NCI-H2171 (cell line): ENCODE results near the gene CD14.
"Not testable (repeated sequence)": the region's sequence is repeated elsewhere in the genome, so short reads cannot be mapped to it uniquely, and the experiment has no call there.

ENCODE experiments used
- DNase-seq: peaks from one replicate; lab custom pipeline; 2025; lab: John Stamatoyannopoulos, UW

CD14 gene

DNA sequence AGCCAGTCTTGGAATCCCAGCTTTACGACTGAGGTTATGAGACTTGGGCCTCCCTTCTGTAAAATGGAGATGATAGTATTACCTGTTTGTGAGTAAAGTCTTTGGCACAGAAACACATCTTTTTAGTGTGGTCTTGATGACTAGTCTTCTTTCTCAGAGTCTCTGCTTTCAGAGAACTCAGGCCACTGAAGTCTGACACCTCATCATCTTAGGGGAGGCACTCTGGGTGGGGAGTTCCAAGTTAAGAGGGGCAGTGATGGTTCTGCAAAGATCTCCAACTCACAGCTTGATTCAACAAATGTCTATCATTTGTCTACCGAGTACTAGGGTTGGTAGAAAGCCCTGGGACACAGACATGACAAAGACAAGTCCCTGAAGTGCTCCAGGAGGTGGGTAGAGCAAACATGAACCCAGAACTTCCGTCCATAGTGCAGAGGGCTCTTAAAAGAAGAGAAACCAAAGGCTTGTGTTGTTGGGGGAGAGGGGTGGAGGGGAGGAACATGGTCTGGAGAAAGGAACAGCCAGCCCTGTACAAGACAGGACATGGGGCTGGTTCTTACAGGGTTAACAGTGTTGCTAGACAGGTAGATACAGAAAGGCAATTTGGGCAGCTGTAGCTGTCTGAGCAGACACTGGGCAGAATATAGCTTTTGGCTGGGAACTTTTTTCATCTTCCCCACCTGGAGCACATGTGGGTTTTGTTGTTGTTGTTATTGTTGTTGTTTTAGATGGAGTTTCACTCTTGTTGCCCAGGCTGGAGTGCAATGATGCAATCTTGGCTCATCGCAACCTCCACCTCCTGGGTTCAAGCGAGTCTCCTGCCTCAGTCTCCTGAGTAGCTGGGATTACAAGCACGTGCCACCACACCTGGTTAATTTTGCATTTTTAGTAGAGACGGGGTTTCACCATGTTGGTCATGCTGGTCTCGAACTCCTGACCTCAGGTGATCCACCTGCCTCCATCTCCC, 2.6 kb upstream of the CD14 start:
- DNase-seq, result no peak

DNA sequence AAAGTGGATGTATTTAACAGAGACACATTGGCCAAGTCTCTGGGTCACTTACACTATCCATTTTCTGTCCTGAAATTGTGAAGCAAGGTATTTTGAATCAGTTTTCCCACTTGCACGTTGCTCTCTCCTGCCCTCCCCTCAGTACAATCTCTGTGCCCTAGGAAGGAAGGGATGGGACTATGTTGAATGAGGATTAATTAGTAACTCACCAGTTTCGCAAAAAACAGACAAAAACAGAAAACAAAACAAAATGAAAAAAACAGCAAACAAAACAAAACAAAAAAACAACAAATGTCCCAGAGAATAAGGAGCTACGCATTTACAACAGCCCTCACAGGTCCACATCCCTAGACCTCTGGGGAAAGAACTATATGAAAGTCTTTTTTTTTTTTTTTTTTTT, 1.1 kb upstream of the CD14 start:
- DNase-seq, result no peak

DNA sequence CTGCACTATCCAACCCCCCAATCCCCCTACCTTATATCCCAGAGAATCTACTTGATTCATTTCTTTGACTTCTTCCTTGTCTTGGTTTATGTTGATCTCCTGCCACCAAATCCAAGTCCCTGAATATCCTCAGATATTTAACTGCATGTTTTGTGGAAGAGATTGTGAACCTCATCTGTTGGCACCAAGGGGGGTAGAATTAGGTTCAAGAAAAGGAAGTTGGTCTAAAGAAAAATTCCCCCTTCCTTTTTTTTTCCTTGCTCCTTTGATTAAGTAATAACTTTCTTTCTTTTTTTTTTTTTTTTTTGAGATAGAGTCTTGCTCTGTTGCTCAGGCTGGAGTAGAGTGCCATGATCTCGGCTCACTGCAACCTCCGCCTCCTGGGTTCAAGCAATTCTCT, 526 bp upstream of the CD14 start:
- DNase-seq, result no peak

DNA sequence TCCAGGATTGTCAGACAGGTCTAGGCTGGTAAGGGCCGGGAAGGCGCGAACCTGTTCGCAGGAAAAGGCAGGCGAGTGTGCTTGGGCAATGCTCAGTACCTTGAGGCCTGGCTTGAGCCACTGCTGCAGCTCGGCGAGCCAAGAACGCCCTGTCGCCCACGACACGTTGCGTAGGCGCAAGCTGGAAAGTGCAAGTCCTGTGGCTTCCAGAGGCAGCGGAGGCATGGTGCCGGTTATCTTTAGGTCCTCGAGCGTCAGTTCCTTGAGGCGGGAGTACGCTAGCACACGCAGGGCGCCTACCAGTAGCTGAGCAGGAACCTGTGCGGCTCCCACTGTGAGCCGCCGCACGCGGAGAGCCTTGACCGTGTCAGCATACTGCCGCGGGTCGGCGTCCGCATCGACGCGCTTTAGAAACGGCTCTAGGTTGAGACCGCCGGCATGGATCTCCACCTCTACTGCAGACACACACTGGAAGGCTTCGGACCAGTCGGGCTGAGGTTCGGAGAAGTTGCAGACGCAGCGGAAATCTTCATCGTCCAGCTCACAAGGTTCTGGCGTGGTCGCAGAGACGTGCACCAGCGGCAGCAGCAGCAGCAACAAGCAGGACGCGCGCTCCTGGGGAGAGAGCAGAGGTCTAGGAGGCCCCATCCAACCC, 482 bp downstream of the CD14 start:
- DNase-seq, result no peak

DNA sequence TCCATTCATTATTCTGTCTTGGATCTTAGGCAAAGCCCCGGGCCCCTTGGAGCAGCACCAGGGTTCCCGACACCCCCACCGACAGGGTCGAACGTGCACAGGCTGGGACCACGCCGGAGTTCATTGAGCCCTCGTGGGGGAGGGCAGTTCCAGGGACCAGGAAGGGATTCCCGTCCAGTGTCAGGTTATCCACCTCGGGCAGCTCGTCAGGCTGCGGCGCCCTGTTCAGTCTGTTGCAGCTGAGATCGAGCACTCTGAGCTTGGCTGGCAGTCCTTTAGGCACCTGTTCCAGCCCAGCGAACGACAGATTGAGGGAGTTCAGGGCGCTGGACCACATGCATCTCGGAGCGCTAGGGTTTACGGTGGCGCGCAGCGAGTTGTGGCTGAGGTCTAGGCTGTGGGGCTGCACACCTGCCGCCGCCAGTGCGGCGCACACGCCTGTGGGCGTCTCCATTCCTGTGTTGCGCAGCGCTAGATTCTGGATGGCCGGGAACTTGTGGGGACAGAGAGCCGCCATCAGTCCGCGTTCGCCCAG, 1.1 kb downstream of the CD14 start:
- DNase-seq, result no peak

DNA sequence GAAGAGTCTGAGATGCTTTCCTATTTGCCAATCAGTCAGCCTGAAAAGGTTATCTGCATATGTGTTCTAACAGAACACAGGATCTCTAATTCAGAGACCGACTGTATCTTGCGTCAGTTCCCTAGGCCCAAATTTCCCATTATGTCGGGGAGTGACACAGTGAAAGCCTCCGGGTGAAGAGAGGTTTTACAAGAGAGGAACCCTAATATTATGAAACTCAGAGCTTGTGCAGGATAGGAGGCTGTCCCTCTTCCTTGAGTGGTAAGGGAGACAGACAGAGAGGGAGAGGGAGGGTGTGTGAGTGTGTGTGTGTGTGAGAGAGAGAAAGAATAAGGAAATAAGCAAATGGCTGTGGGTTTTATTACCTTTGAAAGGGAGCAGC, 1.9 kb downstream of the CD14 start:
- DNase-seq, result no peak

DNA sequence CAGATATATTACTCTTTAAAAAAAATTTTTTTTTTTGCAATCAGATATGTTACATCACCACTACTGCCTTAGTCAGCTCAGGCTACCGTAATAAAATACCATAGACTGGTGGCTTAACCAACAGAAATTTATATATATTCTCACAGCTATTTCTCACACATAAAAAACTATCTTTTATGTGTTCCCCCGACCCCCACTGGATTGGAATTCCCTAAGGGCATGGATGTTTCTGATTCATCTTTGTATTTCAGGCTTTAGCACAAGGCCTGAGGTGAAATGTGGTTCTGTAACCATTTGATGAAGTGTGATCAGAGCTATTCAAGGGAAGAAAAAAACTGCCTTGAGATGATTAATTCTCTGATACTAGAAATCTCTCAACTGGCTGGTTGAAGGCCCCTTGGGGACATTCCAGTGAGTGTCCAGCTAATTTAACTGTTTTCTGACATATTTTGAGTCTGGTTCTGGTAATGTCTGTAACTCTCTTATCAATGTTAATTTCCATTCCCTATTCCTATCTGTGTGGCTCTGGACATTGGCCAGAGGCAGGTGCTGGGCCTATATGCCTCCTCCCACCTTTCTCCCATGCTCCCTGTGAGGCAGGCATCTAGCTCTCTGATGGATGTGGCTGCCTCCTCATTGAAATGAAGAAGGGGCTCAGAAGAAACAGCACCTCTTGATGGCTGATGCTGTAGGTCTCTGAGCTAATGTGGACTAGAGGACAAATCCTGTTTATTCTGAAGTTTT, 2.5 kb downstream of the CD14 start:
- DNase-seq, result no peak

DNA sequence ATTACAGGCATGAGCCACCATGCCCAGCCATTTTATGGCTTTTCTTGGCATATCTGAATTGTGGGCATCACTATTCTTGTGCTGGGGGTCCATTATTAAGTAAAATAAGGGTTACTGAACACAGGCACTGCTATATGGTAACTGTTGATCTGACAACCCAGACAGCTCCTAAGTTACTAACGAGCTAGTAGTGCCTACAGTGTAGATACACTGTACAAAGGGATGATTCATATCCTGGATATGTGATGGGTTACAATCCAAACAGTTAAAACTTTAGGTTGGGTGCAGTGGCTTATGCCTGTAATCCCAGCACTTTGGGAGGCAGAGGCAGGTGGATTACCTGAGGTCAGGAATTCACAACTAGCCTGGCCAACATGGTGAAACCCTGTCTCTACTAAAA, 4.3 kb downstream of the CD14 start:
- DNase-seq, result no peak

DNA sequence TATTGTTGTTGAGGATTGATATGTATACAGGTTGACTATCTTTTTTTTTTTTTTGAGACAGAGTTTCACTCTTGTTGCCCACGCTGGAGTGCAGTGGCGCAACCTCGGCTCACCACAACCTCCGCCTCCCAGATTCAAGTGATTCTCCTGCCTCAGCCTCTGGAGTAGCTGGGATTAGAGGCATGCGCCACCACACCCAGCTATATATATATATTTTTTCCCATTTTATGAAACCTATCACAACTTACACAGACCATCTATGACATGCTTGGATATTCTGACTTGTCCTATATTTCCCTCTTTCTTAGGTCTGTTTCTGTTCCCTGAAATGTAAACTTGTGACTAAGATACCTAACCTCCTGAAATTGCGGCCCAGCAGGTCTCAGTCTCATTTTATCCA, 5.0 kb downstream of the CD14 start:
- no peak for DNase-seq

DNA sequence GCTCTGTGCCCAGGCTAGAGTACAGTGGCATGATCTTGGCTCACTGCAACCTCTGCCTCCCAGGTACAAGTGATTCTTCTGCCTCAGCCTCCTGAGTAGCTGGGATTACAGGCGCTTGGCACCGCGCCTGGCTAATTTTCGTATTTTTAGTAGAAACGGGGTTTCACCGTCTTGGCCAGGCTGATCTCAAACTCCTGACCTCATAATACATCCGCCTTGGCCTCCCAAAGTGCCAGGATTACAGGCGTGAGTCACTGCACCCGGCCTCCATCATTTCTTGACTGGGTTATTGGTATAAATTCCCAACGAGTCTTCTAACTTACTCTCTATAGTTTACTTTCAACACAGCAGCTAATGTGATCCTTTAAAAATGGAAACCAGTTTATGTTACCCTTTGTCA, 8.1 kb downstream of the CD14 start:
- not testable (repeated sequence) for DNase-seq

DNA sequence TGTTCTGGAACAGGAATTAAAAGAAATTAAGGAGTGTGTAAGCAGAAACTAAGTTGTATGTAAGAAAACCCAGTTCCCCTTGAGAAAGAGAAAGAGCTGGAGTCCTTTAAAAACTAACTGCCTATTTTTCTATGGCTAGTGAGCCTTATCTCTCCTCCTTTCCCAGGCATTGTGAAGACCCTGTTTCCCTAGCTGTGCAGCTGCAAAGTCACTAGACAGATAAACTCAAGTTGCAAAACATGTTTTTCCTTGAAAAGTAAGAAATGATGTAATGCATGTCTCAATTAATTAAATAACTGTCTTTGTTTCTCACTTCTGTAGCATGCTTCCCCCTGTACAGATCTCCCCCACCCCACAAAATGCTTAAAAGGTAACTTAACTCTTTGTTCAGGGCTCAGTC, 9.9 kb downstream of the CD14 start:
- not testable (repeated sequence) for DNase-seq

DNA sequence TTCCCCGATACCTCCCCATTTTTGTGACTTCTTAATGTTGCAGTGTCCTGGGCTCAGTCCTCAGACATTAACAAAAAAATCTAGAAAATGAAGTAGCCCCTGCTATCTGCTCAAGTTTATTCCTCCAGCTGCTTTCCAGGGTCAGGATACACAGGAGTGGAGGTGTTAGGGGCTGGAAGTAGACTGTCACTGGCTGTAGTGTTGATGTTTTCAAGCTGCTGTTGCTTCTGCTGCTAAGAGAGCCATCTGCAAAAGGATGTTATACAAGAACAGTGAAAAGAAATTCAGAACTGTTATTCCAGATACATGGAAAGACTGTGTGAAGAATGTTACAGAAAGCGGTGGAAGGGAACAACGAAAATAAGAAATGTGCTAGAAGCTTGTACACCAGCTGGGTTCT, 10.7 kb downstream of the CD14 start:
- no peak for DNase-seq

DNA sequence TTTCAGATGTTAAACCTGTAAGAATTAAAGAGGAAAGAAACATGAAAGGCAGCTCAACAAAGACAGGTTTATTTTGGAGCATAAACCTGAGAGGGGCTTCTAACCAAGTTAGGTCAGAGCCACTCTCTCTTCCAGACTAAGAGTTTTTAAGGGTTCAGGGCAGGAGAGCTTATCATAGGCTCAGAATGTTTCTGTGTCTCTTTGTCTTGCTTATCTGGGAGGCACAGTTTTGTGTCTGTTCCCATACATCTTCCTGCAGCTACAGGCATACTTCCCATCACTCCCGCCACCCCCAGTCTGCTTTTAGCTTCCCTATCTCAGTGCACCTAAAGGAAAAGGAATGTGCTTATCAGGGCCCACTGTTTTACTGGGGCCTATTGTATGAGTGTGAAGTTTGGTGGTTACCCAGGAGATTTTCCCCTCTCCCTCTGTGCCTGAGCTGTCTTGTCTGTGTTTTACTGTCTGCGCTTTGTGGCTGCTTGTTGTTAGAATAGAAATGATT, 21.9 kb downstream of the CD14 start:
- no peak for DNase-seq

DNA sequence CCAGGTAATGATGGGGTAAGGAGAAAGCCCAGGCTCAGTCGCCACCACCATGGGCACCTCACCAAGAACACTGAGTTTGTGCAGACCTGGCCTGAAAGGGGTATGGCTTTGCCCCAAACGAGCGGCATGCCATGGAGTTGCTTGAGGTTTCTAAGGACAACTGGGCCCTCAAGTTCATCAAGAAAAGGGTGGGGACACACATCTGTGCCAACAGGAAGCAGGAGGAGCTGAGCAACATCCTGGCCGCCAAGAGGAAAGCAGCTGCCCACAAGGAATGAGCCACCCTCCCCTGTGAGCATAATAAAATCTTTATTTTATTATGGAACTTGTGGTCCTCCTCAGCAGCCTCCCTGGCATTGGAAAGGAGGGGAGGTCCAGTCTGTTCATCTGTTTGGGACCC, 23.8 kb downstream of the CD14 start:
- DNase-seq, result no peak

DNA sequence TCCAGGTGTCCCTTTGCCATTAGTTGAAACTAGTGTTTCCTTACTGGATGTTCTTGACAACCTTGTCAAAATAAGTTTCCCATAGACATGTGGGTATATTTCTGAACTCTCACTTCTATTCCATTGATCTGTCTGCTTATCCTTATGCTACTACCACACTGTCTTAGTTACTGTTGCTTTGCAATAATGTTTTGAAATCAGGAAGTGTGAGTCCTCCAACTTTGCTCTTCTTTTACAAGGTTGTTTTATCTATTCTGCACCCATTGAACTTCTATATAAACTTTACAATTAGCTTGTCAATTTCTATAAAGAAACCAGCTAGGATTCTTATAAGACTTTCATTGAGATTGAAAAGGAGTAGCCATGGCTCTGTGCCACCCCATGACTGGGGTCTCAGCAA, 24.3 kb downstream of the CD14 start:
- DNase-seq, result no peak

DNA sequence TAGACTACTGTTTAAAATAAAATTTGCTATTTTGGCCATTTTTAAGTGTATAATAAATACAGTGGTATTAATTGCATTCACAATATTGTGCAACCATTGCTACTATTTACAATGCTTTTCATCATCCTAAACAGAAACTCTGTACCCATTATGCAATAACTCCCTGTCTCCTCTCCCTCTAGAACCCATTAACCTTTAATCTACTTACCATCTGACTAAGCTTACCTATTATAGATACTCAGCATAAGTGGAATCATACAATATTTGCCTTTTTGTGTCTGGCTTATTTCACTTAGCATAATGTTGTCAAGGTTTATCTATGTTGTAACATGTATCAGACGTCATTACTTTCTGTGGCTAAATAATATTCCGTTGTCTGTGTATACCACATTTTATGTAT, 25.9 kb downstream of the CD14 start:
- no peak for DNase-seq

DNA sequence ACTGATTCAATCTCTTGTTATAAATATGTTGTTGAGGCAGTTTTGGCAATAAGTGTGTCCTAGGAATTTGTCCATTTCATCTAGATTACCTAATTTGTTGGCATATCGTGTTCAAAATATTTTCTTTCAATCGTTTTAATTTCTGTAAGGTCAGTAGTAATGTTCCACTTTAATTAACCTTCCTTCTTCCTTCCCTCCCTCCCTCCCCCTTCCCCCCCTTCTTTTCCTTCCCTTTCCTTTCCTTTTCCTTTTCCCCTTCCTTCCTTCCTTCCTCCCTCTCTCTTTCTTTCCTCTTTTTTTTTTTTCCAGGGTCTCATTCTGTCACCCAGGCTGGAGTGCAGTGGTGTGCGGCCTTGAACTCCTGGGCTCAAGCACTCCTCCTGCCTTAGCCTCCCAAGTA, 27.1 kb downstream of the CD14 start:
- DNase-seq, result no peak

DNA sequence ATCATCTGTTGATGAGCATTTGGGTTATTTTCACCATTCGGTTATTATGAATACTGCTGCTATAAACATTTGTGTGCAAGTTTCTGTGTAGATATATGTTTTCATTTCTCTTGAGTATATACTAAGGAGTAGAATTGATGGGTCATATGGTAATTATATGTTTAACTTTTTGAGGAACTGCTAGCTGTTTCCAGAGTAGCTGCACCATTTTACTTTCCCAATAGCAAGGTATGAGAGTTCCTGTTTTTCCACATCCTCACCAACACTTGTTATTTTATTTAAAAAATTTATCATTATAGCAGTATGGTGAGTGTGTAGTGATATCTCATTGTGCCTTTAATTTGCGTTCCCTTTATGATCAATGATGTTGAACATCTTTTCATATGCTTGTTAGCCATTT, 29.2 kb downstream of the CD14 start:
- no peak for DNase-seq

DNA sequence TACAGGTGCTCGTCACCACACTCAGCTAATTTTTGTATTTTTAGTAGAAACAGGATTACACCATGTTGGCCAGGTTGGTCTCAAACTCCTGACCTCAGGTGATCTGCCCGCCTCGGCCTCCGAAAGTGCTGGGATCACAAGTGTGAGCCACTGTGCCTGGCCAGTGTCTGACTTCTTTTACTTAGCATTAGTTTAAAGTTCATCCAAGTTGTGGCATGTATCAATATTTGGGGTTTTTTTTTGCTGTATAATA, 29.6 kb downstream of the CD14 start:
- not testable (repeated sequence) for DNase-seq

DNA sequence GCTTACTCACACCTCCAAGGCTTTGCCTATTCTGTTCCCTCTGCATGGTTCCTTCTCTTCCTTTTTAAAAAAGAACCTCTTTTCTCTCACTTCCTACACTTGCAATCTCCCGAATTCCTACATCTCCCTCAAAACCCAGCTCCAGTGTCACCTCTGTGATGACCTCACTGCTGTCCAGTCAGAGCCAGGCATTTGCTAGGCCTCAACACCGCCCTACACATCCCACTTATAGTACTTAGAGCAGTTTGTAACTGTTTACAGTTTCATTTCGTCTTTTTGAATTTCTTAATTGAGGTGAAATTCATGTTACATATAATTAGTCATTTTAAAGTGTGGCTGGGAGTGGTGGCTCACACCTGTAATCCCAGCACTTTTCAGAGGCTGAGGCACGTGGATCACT, 30.8 kb downstream of the CD14 start:
- DNase-seq, result no peak

DNA sequence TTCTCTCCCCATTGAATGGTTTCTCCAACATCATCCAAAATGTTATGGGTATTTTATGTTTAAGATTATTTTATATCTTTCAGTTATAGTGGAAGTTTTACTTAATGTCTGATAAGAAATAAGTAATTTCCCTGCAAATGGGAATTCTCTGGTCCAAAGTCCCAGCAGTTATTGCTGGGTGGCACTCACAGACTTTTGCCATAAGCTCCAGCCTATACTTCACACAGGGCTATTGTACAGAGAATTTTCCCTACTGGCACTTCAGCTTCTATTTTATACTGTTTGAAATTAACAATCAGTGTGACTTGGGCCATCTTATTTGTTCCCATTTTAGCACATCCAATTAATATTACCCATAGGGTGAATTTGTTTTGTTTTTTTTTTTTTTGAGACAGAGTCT, 32.9 kb downstream of the CD14 start:
- no peak for DNase-seq

DNA sequence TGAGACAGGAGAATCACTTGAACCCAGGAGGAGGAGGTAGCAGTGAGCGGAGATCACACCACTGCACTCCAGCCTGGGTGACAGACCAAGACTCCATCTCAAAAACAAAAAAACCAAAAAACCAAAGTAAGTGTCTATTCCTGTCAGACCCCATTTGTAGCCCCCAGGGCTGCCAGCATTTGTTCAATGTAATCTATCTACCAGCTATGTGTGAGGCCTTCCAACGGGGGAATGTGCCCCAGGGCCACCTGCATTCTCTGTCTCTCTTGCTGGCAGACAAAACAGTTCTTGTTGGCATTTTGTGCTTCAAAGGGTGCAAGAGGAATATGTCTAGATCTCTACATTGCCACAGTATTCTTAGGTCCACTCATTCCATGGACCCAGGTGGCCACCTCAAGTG, 34.1 kb downstream of the CD14 start:
- DNase-seq, result no peak

DNA sequence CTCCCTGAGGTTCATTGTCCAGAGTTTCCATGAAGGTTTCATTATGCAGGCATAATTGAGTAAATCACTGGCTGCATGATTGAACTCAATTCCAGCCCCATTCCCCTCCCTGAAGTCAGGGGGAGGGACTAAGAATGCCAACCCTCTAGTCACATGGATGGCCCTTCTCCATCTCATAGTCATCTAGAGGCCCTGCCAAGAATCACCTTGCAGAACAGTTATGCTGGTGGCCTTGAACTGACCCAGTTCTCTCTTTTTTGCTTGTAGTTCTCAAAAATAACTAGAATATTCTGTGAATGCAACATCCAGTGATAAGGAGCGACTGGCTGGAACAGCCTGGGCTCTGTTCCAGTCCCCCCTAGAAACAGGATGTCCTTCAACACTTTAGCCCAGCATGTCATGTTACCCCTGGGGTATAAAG, 36.6 kb downstream of the CD14 start:
- no peak for DNase-seq
